ENCODE data around the gene LRIT1.

The LRIT1 gene

GRCh38 chr10:84243759-84244158 lies 2.4 kb upstream of the LRIT1 start:
- Histone ChIP-seq H2AFZ (ENCODE audit: low read length) (no peak overlapping the region), H2BK12ac (ENCODE audit: low read length) (no peak overlapping the region), H4K8ac (ENCODE audit: low read depth, low read length) (no peak overlapping the region), H3K4ac (ENCODE audit: low read length) (peak overlapping the region; percentile 10), H2BK5ac (ENCODE audit: low read length) (no peak overlapping the region), H3K14ac (ENCODE audit: low read length) (no peak overlapping the region), H3K79me1 (ENCODE audit: low read depth, low read length) (no peaks in the 10 kb centered on the region), H3K9me3 (replicated peaks in 1 of 2; ENCODE audit: control insufficient read depth in 2 of 2, insufficient read depth in 1 of 2, low read depth in 1 of 2, low read length in 2 of 2) (no peaks in the 10 kb centered on the region), H3K36me3 (replicated peaks in 1 of 2; ENCODE audit: control insufficient read depth in 2 of 2, insufficient read depth in 2 of 2, low read length in 2 of 2) (no peaks in the 10 kb centered on the region), H3K4me1 (ENCODE audit: control insufficient read depth in 2 of 2, insufficient read depth in 1 of 2, low read depth in 1 of 2, low read length in 2 of 2) (peaks cover 3 to 31% of the 10 kb centered on the region in 2 donors), H3K27ac (replicated peaks; ENCODE audit: low read length) (peak overlapping the region; percentile 76), H2AK5ac (ENCODE audit: low read depth, low read length) (peak overlapping the region; percentile 24), H4K91ac (ENCODE audit: low read depth, low read length, poor library complexity) (no peak overlapping the region), H3K27me3 (ENCODE audit: control insufficient read depth in 3 of 3, insufficient read depth in 3 of 3, low read depth in 1 of 3, low read length in 3 of 3) (peaks cover 0 to 13% (median 0%) of the 10 kb centered on the region in 3 experiments), H3K4me3 (ENCODE audit: low read length in 2 of 2) (no peak overlapping the region), H2BK15ac (ENCODE audit: low read length) (no peak overlapping the region), H3K9ac (ENCODE audit: low read depth, low read length, poor library complexity) (no peak overlapping the region), H3K4me2 (ENCODE audit: insufficient read depth, low read length, poor library complexity, severe bottlenecking) (no peak overlapping the region), H3K23ac (ENCODE audit: low read depth, low read length, poor library complexity) (no peak overlapping the region), H2BK120ac (ENCODE audit: low read depth, low read length) (no peak overlapping the region), H3K18ac (ENCODE audit: low read length) (peak overlapping the region; percentile 24)
- no peak for DNase-seq (ENCODE audit: low spot score)
- no CpG with 5 or more reads among the region's 3 CpGs for WGBS, 2 donors (ENCODE audit: extremely low coverage in 2 of 2, insufficient read length in 2 of 2, insufficient replicate concordance in 1 of 2)

- Histone ChIP-seq H2BK5ac (ENCODE audit: low read length) (no peak overlapping the region), H4K91ac (ENCODE audit: low read depth, low read length, poor library complexity) (no peak overlapping the region), H3K36me3 (replicated peaks in 1 of 2; ENCODE audit: control insufficient read depth in 2 of 2, insufficient read depth in 2 of 2, low read length in 2 of 2) (no peaks in the 10 kb centered on the region), H2BK120ac (ENCODE audit: low read depth, low read length) (no peak overlapping the region), H3K27me3 (ENCODE audit: control insufficient read depth in 3 of 3, insufficient read depth in 3 of 3, low read depth in 1 of 3, low read length in 3 of 3) (peaks cover 0 to 23% (median 3%) of the 10 kb centered on the region in 3 experiments), H2BK15ac (ENCODE audit: low read length) (no peak overlapping the region), H2AFZ (ENCODE audit: low read length) (no peak overlapping the region), H3K4ac (ENCODE audit: low read length) (no peak overlapping the region), H3K4me2 (ENCODE audit: insufficient read depth, low read length, poor library complexity, severe bottlenecking) (no peak overlapping the region), H3K4me1 (ENCODE audit: control insufficient read depth in 2 of 2, insufficient read depth in 1 of 2, low read depth in 1 of 2, low read length in 2 of 2) (peaks cover 0 to 12% of the 10 kb centered on the region in 2 donors), H3K9ac (ENCODE audit: low read depth, low read length, poor library complexity) (no peak overlapping the region), H3K27ac (replicated peaks; ENCODE audit: low read length) (no peak overlapping the region), H3K4me3 (ENCODE audit: low read length in 2 of 2) (no peak overlapping the region), H3K79me1 (ENCODE audit: low read depth, low read length) (no peaks in the 10 kb centered on the region), H3K18ac (ENCODE audit: low read length) (no peak overlapping the region), H4K8ac (ENCODE audit: low read depth, low read length) (no peak overlapping the region), H3K14ac (ENCODE audit: low read length) (no peak overlapping the region), H3K23ac (ENCODE audit: low read depth, low read length, poor library complexity) (no peak overlapping the region), H3K9me3 (replicated peaks in 1 of 2; ENCODE audit: control insufficient read depth in 2 of 2, insufficient read depth in 1 of 2, low read depth in 1 of 2, low read length in 2 of 2) (no peaks in the 10 kb centered on the region), H2AK5ac (ENCODE audit: low read depth, low read length) (no peak overlapping the region), H2BK12ac (ENCODE audit: low read length) (no peak overlapping the region)
- WGBS, 2 donors (ENCODE audit: extremely low coverage in 2 of 2, insufficient read length in 2 of 2, insufficient replicate concordance in 1 of 2) = no CpG with 5 or more reads among the region's 3 CpGs
- no peak for DNase-seq (ENCODE audit: low spot score)
Observed at GRCh38 chr10:84238909-84239308, 2.4 kb downstream of the LRIT1 start.

GRCh38 chr10:84237199-84238051 lies 3.9 kb downstream of the LRIT1 start:
- WGBS, 2 donors (ENCODE audit: extremely low coverage in 2 of 2, insufficient read length in 2 of 2, insufficient replicate concordance in 1 of 2) = no CpG with 5 or more reads among the region's 52 CpGs
- Histone ChIP-seq H3K27ac (replicated peaks; ENCODE audit: low read length) (no peak overlapping the region), H4K8ac (ENCODE audit: low read depth, low read length) (no peak overlapping the region), H3K14ac (ENCODE audit: low read length) (no peak overlapping the region), H3K9me3 (replicated peaks in 1 of 2; ENCODE audit: control insufficient read depth in 2 of 2, insufficient read depth in 1 of 2, low read depth in 1 of 2, low read length in 2 of 2) (no peaks in the 10 kb centered on the region), H3K27me3 (ENCODE audit: control insufficient read depth in 3 of 3, insufficient read depth in 3 of 3, low read depth in 1 of 3, low read length in 3 of 3) (peaks cover 0 to 23% (median 5%) of the 10 kb centered on the region in 3 experiments), H2BK5ac (ENCODE audit: low read length) (no peak overlapping the region), H3K4me2 (ENCODE audit: insufficient read depth, low read length, poor library complexity, severe bottlenecking) (no peak overlapping the region), H3K4me3 (ENCODE audit: low read length in 2 of 2) (no peak overlapping the region), H2AK5ac (ENCODE audit: low read depth, low read length) (peak overlapping the region; percentile 88), H3K4ac (ENCODE audit: low read length) (no peak overlapping the region), H2AFZ (ENCODE audit: low read length) (peak overlapping the region; percentile 45), H3K18ac (ENCODE audit: low read length) (peak overlapping the region; percentile 90), H3K23ac (ENCODE audit: low read depth, low read length, poor library complexity) (peak overlapping the region; percentile 23), H3K36me3 (replicated peaks in 1 of 2; ENCODE audit: control insufficient read depth in 2 of 2, insufficient read depth in 2 of 2, low read length in 2 of 2) (no peaks in the 10 kb centered on the region), H4K91ac (ENCODE audit: low read depth, low read length, poor library complexity) (no peak overlapping the region), H3K9ac (ENCODE audit: low read depth, low read length, poor library complexity) (no peak overlapping the region), H2BK120ac (ENCODE audit: low read depth, low read length) (no peak overlapping the region), H3K4me1 (ENCODE audit: control insufficient read depth in 2 of 2, insufficient read depth in 1 of 2, low read depth in 1 of 2, low read length in 2 of 2) (peaks cover 0 to 9% of the 10 kb centered on the region in 2 donors), H2BK12ac (ENCODE audit: low read length) (peak overlapping the region; percentile 79), H3K79me1 (ENCODE audit: low read depth, low read length) (no peaks in the 10 kb centered on the region), H2BK15ac (ENCODE audit: low read length) (peak overlapping the region; percentile 92)
- DNase-seq (ENCODE audit: low spot score) = peak; percentile 14

- WGBS, 2 donors (ENCODE audit: extremely low coverage in 2 of 2, insufficient read length in 2 of 2, insufficient replicate concordance in 1 of 2) = no CpG with 5 or more reads among the region's 6 CpGs
- H4K91ac ChIP-seq (ENCODE audit: low read depth, low read length, poor library complexity) = no peak overlapping the region
- H2BK120ac ChIP-seq (ENCODE audit: low read depth, low read length) = no peak overlapping the region
- peaks cover 0 to 23% (median 5%) of the 10 kb centered on the region in 3 experiments for H3K27me3 ChIP-seq (ENCODE audit: control insufficient read depth in 3 of 3, insufficient read depth in 3 of 3, low read depth in 1 of 3, low read length in 3 of 3)
- H2BK12ac ChIP-seq (ENCODE audit: low read length) = peak overlapping the region; percentile 4
- no peak overlapping the region for H3K18ac ChIP-seq (ENCODE audit: low read length)
- no peak overlapping the region for H3K14ac ChIP-seq (ENCODE audit: low read length)
- no peak overlapping the region for H3K4ac ChIP-seq (ENCODE audit: low read length)
- no peak overlapping the region for H2BK5ac ChIP-seq (ENCODE audit: low read length)
- H2AK5ac ChIP-seq (ENCODE audit: low read depth, low read length) = no peak overlapping the region
- H3K9ac ChIP-seq (ENCODE audit: low read depth, low read length, poor library complexity) = no peak overlapping the region
- H3K4me3 ChIP-seq (ENCODE audit: low read length in 2 of 2) = no peak overlapping the region
- H2BK15ac ChIP-seq (ENCODE audit: low read length) = no peak overlapping the region
- no peak overlapping the region for H3K27ac ChIP-seq (replicated peaks; ENCODE audit: low read length)
- H3K23ac ChIP-seq (ENCODE audit: low read depth, low read length, poor library complexity) = no peak overlapping the region
- H3K4me2 ChIP-seq (ENCODE audit: insufficient read depth, low read length, poor library complexity, severe bottlenecking) = no peak overlapping the region
- H3K79me1 ChIP-seq (ENCODE audit: low read depth, low read length) = no peaks in the 10 kb centered on the region
- H2AFZ ChIP-seq (ENCODE audit: low read length) = no peak overlapping the region
- H3K36me3 ChIP-seq (replicated peaks in 1 of 2; ENCODE audit: control insufficient read depth in 2 of 2, insufficient read depth in 2 of 2, low read length in 2 of 2) = no peaks in the 10 kb centered on the region
- H3K9me3 ChIP-seq (replicated peaks in 1 of 2; ENCODE audit: control insufficient read depth in 2 of 2, insufficient read depth in 1 of 2, low read depth in 1 of 2, low read length in 2 of 2) = no peaks in the 10 kb centered on the region
- H3K4me1 ChIP-seq (ENCODE audit: control insufficient read depth in 2 of 2, insufficient read depth in 1 of 2, low read depth in 1 of 2, low read length in 2 of 2) = peaks cover 0 to 9% of the 10 kb centered on the region in 2 donors
- no peak for DNase-seq (ENCODE audit: low spot score)
- no peak overlapping the region for H4K8ac ChIP-seq (ENCODE audit: low read depth, low read length)
Observed at GRCh38 chr10:84236807-84237198, 4.5 kb downstream of the LRIT1 start.

Measured in neuronal stem cell (in vitro differentiated cells).